HG02642 (cell line): ENCODE data around the gene KLHL9.
A peak's percentile ranks its signal among the peaks of the same experiment; 100 is the strongest.

Experiments
- ATAC-seq: cut with Tn5 transposase; IDR thresholded peaks from one replicate; pipeline ENCODE4 v1.9.1; 2021; ENCODE audit warnings: mild to moderate bottlenecking; ENCODE audit not compliant: unreplicated experiment, poor library complexity

KLHL9 gene

GRCh38 chr9:21320465-21320864, 14.7 kb downstream of the KLHL9 start:
- no peak for ATAC-seq

- peak; percentile 81 for ATAC-seq
These were observed 17.0 kb downstream of the KLHL9 start for GRCh38 chr9:21317956-21318923.

- ATAC-seq = no peak
These were observed 18.3 kb downstream of the KLHL9 start for GRCh38 chr9:21316860-21317259.

- ATAC-seq = no peak
These were observed 19.0 kb downstream of the KLHL9 start for GRCh38 chr9:21316032-21316842.

GRCh38 chr9:21314152-21314551, 21.1 kb downstream of the KLHL9 start:
- no peak for ATAC-seq

- ATAC-seq = no peak
These were observed 23.3 kb downstream of the KLHL9 start for GRCh38 chr9:21311889-21312288.

- ATAC-seq = no peak
These were observed 30.0 kb downstream of the KLHL9 start, which contains the start of gene IFNA5 for GRCh38 chr9:21305213-21305612. Gene IFNA5 (minus strand): TSS chr9:21305313. CDS start chr9:21305256, 57 bp downstream.

GRCh38 chr9:21295992-21296391, 39.2 kb downstream of the KLHL9 start:
- ATAC-seq = no peak

GRCh38 chr9:21294904-21295538, 40.2 kb downstream of the KLHL9 start:
- ATAC-seq = peak; percentile 72

- ATAC-seq = peak; percentile 55
These were observed 40.8 kb downstream of the KLHL9 start for GRCh38 chr9:21294364-21294774.

GRCh38 chr9:21289848-21290247, 45.4 kb downstream of the KLHL9 start:
- ATAC-seq = no peak

- no peak for ATAC-seq
These were observed 47.9 kb downstream of the KLHL9 start for GRCh38 chr9:21287280-21287679.

GRCh38 chr9:21286659-21287058, 48.5 kb downstream of the KLHL9 start:
- no peak for ATAC-seq

- no peak for ATAC-seq
These were observed 49.1 kb downstream of the KLHL9 start for GRCh38 chr9:21286099-21286498.

- no peak for ATAC-seq
These were observed 53.9 kb downstream of the KLHL9 start for GRCh38 chr9:21281275-21281674.
